Measurements from ENCODE around the gene ZNF664. TPM values are rescaled to one million over a fixed set of nuclear protein-coding genes. Genes with fewer than 3 reads are reported as not detected.

The ZNF664 gene
- total RNA-seq, 1 donor from 2014 or later, result 97.5 TPM

DNA sequence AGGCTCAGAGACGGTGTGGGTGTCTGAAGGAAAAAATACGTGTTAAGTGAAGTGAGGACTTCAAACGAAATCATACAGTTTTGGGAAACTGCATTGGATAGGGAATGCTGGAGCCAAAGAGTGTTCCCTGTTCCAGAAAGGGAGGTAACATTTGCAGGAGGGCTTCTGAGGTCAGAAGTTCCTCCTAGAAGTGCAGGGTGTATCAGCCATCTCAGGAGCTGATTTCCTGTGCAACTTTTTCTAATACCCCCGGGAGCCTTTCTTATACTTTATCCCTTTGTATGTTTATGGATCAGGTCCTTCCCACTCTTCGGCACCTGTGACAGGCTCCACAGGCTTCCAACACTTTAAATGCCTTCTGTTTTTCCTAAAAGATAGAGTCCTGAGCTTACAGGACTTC is 24.9 kb downstream of the ZNF664 start:
- Histone ChIP-seq H3K27me3 (ENCODE audit: control insufficient read depth, insufficient read depth, low read length) (no peaks in the 10 kb centered on the region), H3K4me3 (ENCODE audit: low read depth, low read length) (no peak overlapping the region), H3K36me3 (ENCODE audit: control insufficient read depth, insufficient read depth, low read length) (peaks cover 6% of the 10 kb centered on the region)
- DNase-seq (ENCODE audit: low read depth), result no peak
- no peak for TF ChIP-seq CTCF (IDR thresholded peaks at IDR 0.05; ENCODE audit: insufficient read depth, low read length, poor library complexity, severe bottlenecking)

DNA sequence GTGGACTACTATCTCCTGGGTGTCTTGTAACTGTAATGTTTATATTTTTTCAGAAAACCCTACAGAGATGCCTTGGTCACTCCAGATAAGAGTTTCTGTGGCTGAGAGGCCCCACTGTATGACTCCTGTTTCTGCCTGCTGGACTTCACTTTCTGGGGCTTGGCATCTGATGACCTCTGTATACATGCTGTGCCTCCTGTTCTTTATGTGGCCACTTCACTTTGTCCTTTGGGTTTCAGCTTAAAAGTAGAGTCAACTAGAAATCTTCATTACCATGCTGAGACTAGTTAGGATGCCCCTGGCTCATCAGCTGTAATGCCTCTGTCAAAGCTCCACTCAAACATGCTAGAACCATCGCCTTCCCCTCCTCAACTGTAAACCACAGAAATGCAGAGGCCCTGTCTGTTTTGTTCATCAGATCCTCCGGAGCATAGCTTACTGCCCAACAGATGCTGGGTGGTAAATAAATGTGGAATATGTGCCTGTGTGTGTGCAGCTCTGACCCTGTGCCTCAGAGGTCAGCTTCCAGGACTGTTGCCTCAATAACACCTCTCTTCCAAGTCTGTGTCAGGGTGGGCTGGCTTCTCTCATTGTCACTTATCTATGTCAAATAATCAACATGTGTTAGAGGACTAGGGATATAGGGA is 25.5 kb downstream of the ZNF664 start:
- no peak for TF ChIP-seq CTCF (IDR thresholded peaks at IDR 0.05; ENCODE audit: insufficient read depth, low read length, poor library complexity, severe bottlenecking)
- Histone ChIP-seq H3K4me3 (ENCODE audit: low read depth, low read length) (no peak overlapping the region), H3K27me3 (ENCODE audit: control insufficient read depth, insufficient read depth, low read length) (no peaks in the 10 kb centered on the region), H3K36me3 (ENCODE audit: control insufficient read depth, insufficient read depth, low read length) (peaks cover 6% of the 10 kb centered on the region)
- no peak for DNase-seq (ENCODE audit: low read depth)

DNA sequence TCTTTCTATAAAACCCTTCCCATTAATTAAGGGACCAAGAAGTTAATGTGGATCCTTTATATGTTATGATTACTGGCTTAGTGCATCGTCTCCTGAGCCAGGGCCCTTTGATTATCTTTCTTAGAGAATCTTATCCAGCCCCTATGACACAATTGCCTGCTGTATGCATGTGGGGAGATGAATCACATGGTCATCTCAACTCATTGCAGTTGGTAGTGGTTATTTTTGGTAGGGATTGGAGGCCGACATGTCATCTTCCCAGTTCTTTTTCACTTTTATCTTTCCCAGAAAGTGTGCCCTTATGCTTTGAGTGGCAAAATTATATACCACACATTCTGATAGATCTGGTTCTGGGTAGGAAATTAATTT is 26.0 kb downstream of the ZNF664 start:
- Histone ChIP-seq H3K27me3 (ENCODE audit: control insufficient read depth, insufficient read depth, low read length) (no peaks in the 10 kb centered on the region), H3K4me3 (ENCODE audit: low read depth, low read length) (no peak overlapping the region), H3K36me3 (ENCODE audit: control insufficient read depth, insufficient read depth, low read length) (peaks cover 6% of the 10 kb centered on the region)
- TF ChIP-seq CTCF (IDR thresholded peaks at IDR 0.05; ENCODE audit: insufficient read depth, low read length, poor library complexity, severe bottlenecking), result no peak
- no peak for DNase-seq (ENCODE audit: low read depth)

DNA sequence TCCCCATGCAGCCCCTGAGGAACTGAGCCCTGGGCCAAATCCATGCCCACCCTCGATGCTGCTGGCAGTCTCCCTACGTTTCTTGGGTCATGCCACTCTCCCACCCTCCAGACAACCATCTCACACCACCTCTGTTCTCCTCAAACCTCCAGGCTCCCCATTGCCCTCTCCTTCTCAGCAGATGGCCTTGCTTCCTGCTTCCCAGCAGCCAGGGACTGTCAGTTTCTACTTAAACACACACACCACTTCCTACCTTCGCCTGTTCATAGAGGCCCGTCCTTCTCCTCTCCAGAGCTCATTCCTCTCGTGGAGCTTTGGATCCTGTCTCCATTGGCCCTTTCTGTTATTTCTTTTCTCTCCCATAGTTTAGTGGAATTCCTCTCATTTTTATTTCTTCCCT is 27.1 kb downstream of the ZNF664 start:
- no peak for TF ChIP-seq CTCF (IDR thresholded peaks at IDR 0.05; ENCODE audit: insufficient read depth, low read length, poor library complexity, severe bottlenecking)
- Histone ChIP-seq H3K4me3 (ENCODE audit: low read depth, low read length) (no peak overlapping the region), H3K36me3 (ENCODE audit: control insufficient read depth, insufficient read depth, low read length) (peaks cover 4% of the 10 kb centered on the region), H3K27me3 (ENCODE audit: control insufficient read depth, insufficient read depth, low read length) (no peaks in the 10 kb centered on the region)
- no peak for DNase-seq (ENCODE audit: low read depth)

DNA sequence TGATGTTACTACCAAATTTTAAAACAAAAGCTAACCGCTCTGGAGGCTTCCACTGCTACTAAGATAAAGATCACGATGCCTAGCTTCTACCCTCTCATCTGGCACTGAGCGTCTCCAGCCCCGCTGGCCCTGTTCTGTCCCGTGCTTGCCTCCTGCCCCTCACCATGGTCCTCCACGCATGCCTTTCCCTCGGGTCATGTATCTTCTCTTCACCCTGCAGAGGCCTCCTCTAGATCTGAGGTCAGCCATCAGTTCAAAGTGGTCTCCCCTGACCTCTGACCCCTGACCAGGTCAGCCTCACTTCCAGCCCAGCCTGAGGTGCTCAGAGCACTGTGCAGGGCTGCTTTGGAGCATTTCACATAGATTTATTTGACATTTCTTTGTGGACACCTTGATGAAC is 28.3 kb downstream of the ZNF664 start:
- Histone ChIP-seq H3K27me3 (ENCODE audit: control insufficient read depth, insufficient read depth, low read length) (no peaks in the 10 kb centered on the region), H3K36me3 (ENCODE audit: control insufficient read depth, insufficient read depth, low read length) (peaks cover 4% of the 10 kb centered on the region)
- no peak for DNase-seq (ENCODE audit: low read depth)

More for the DNA sequence above, 28.3 kb downstream of the ZNF664 start:
- TF ChIP-seq CTCF (IDR thresholded peaks at IDR 0.05; ENCODE audit: insufficient read depth, low read length, poor library complexity, severe bottlenecking), result no peak
- no peak overlapping the region for H3K4me3 ChIP-seq (ENCODE audit: low read depth, low read length)
